A673 (cell line): ENCODE data around the gene GFOD2. TPM values are rescaled to one million over a fixed set of nuclear protein-coding genes. Genes with fewer than 3 reads are reported as not detected.

Experiments
- BruUV-seq: library from RNA; stranded (reverse); fragments of 400-500 nt; replicated peaks from 2 replicates; lab custom pipeline; 2021; lab: Mats Ljungman, UMichigan
- CTCF ChIA-PET: fragments of 300-600 bp; sonication (Branson Sonifier 250); formaldehyde crosslinking; loops from one replicate; lab custom pipeline; 2022; ENCODE audit warnings: antibody characterized with exemption; lab: Charles Lee
- POLR2A ChIA-PET: fragments of 300-600 bp; sonication (Branson Sonifier 250); formaldehyde crosslinking; loops from one replicate; lab custom pipeline; 2022; ENCODE audit warnings: antibody characterized with exemption; ENCODE audit not compliant: low non-redundant PET; lab: Charles Lee
- DNase-seq: peaks from one replicate; pipeline ENCODE4 v3.0.0-alpha.2; 2015; ENCODE audit warnings: low spot score
- H3K27ac ChIP-seq: fragments of 200-600 bp; sonication (generic); 2 replicates; pipeline ENCODE4 v1.5.1; 2016; ENCODE audit warnings: mixed run types, low read depth, mild to moderate bottlenecking, mixed read lengths, antibody characterized with exemption, low read length; ENCODE audit not compliant: poor library complexity, severe bottlenecking
- H3K27me3 ChIP-seq: fragments of 200-600 bp; sonication (generic); replicated peaks from 2 replicates; pipeline ENCODE4 v1.6.1; 2017; ENCODE audit warnings: mixed run types, low read depth, mild to moderate bottlenecking, mixed read lengths, antibody characterized with exemption, low read length; ENCODE audit not compliant: insufficient read depth, poor library complexity
- H3K36me3 ChIP-seq: fragments of 200-600 bp; sonication (generic); 2 replicates; pipeline ENCODE4 v1.6.1; 2016; ENCODE audit warnings: mixed run types, mild to moderate bottlenecking, mixed read lengths, antibody characterized with exemption, low read length; ENCODE audit not compliant: insufficient read depth, poor library complexity, severe bottlenecking
- H3K4me1 ChIP-seq: fragments of 200-600 bp; sonication (generic); 2 replicates; pipeline ENCODE4 v1.6.1; 2017; ENCODE audit warnings: mixed run types, mild to moderate bottlenecking, mixed read lengths, antibody characterized with exemption, low read length; ENCODE audit not compliant: insufficient read depth, poor library complexity, severe bottlenecking
- H3K4me3 ChIP-seq: fragments of 200-600 bp; sonication (generic); 2 replicates; pipeline ENCODE4 v1.5.1; 2016; ENCODE audit warnings: low read depth, mixed run types, mild to moderate bottlenecking, mixed read lengths, low read length; ENCODE audit not compliant: poor library complexity, severe bottlenecking
- H3K9me3 ChIP-seq: fragments of 200-600 bp; sonication (generic); 2 replicates; pipeline ENCODE4 v1.6.1; 2016; ENCODE audit warnings: mixed run types, low read depth, mild to moderate bottlenecking, mixed read lengths, antibody characterized with exemption, low read length; ENCODE audit not compliant: poor library complexity, severe bottlenecking
- CTCF ChIP-seq: fragments of 300-800, 200-600 bp; sonication (generic); conservative IDR thresholded peaks from 2 replicates; pipeline ENCODE4 v1.5.1; 2017; ENCODE audit warnings: low read depth, mild to moderate bottlenecking, antibody characterized with exemption, low read length, moderate library complexity, mixed read lengths
- EZH2 ChIP-seq: fragments of 200-600 bp; sonication (generic); IDR thresholded peaks from 2 replicates; pipeline ENCODE4 v1.6.1; 2017; ENCODE audit warnings: borderline replicate concordance, low read depth, mild to moderate bottlenecking, mixed read lengths, antibody characterized with exemption, low read length; ENCODE audit not compliant: poor library complexity, severe bottlenecking
- intact Hi-C: fragments of 100-400 bp; cut with micrococcal nuclease; formaldehyde crosslinking; loops from one replicate; pipeline ENCODE4 v1.10.0; 2022; ENCODE audit not compliant: unreplicated experiment
- total RNA-seq: library from RNA; stranded (reverse); gene quantifications from 2 replicates; pipeline ENCODE4 v1.2.3, GENCODE V29; 2021

Gene GFOD2
- total RNA-seq, 1 experiment from 2014 or later: 22.6 TPM

- H3K4me3 ChIP-seq: no peak overlapping the region
- no peak overlapping the region for H3K27ac ChIP-seq
- no TSS peak for BruUV-seq
- POLR2A ChIA-PET: no interaction called here
- intact Hi-C loops: no loop called here
- CTCF ChIA-PET: interaction anchor here (0.6 kb wide), 1 partner anchor 1197 kb away, joined by 8 read pairs; no protein-coding TSS in a partner anchor
- H3K4me1 ChIP-seq: no peaks in the 10 kb centered on the region
- peaks cover 19% of the 10 kb centered on the region for H3K36me3 ChIP-seq
- DNase-seq: no peak
- peaks cover 5% of the 10 kb centered on the region for H3K27me3 ChIP-seq
- no peaks in the 10 kb centered on the region for H3K9me3 ChIP-seq
- TF ChIP-seq EZH2 (no peak), CTCF (no peak)
Measured at GRCh38 chr16:67641779-67642708, 77.1 kb downstream of the GFOD2 start.

GRCh38 chr16:67637625-67638024 is 81.5 kb downstream of the GFOD2 start:
- peaks cover 7% of the 10 kb centered on the region for H3K4me1 ChIP-seq
- no peak for DNase-seq
- intact Hi-C loops: no loop called here
- CTCF ChIA-PET: no interaction called here
- no TSS peak for BruUV-seq
- POLR2A ChIA-PET: no interaction called here
- H3K27me3 ChIP-seq: no peaks in the 10 kb centered on the region
- H3K36me3 ChIP-seq: peaks cover 42% of the 10 kb centered on the region
- no peak overlapping the region for H3K4me3 ChIP-seq
- no peak overlapping the region for H3K27ac ChIP-seq
- TF ChIP-seq EZH2: no peak
- TF ChIP-seq CTCF: no peak
- no peaks in the 10 kb centered on the region for H3K9me3 ChIP-seq

GRCh38 chr16:67636713-67637112 is 82.4 kb downstream of the GFOD2 start:
- Histone ChIP-seq H3K9me3 (no peaks in the 10 kb centered on the region), H3K4me3 (no peak overlapping the region), H3K36me3 (peaks cover 42% of the 10 kb centered on the region), H3K4me1 (peaks cover 16% of the 10 kb centered on the region), H3K27me3 (no peaks in the 10 kb centered on the region), H3K27ac (no peak overlapping the region)
- DNase-seq: no peak
- intact Hi-C loops: no loop called here
- ChIA-PET CTCF (no interaction called here), POLR2A (no interaction called here)
- no TSS peak for BruUV-seq
- no peak for TF ChIP-seq EZH2
- TF ChIP-seq CTCF: no peak
